Measurements from ENCODE around the gene MFGE8. TPM values are rescaled to one million over a fixed set of nuclear protein-coding genes. Genes with fewer than 3 reads are reported as not detected.

The MFGE8 gene
- total RNA-seq, 4 donors from 2014 or later = 239 to 437 (median 395) TPM

- no peaks in the 10 kb centered on the region for H3K9me3 ChIP-seq
- peak overlapping the region; percentile 70 to 92 (median 86) for H3K4me3 ChIP-seq
- DNase-seq = no peak
- H3K27me3 ChIP-seq = no peaks in the 10 kb centered on the region
- peaks cover 43 to 47% of the 10 kb centered on the region in 2 donors for H3K4me1 ChIP-seq
- in situ Hi-C loops (cut with MboI; ENCODE audit: low sequenced_read_pairs in 4 of 4) (loop anchor here in 2 of 4 donors (10.0 to 25.0 kb wide), 2 partner anchors 182 to 250 kb away; no protein-coding TSS in a partner anchor), intact Hi-C loops (cut with DNase I; ENCODE audit: low total_unique reads) (loop anchor here (5.0 to 10.0 kb wide), 4 partner anchors 175 to 1190 kb away; partner anchors contain the start of genes ABHD2, IDH2 and ZNF710)
- H3K36me3 ChIP-seq = peaks cover 0 to 36% of the 10 kb centered on the region in 2 donors
- H3K27ac ChIP-seq = peak overlapping the region; percentile 92 to 99 (median 97)
- TF ChIP-seq CTCF (IDR thresholded peaks at IDR 0.05 in 4 of 5, conservative IDR thresholded peaks at IDR 0.05 in 1 of 5) (no peak), POLR2A (IDR thresholded peaks at IDR 0.05) (no peak)
- peak; percentile 22 to 30 for ATAC-seq
Observed at GRCh38 chr15:88912500-88912921, 668 bp downstream of the MFGE8 start.

DNA sequence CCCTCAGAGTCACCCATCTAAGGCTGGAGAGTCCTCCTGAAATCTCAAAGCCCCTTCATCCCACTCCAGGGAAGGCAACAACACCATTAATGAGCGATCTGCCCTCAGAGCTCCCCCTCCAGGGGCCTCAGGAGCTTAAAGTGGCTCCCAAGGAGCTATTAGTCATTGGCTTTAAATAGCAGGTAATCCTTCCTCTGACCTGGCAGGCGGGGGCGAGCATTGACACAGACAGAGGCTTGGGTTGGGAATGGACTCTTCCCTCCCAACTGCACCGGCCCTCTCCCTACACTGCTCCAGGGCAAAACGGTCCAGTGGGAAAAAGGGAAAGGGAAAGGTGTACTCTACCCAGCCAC, 1.4 kb downstream of the MFGE8 start:
- Histone ChIP-seq H3K36me3 (peaks cover 0 to 44% of the 10 kb centered on the region in 2 donors), H3K4me1 (peaks cover 49 to 50% of the 10 kb centered on the region in 2 donors), H3K27ac (peak overlapping the region; percentile 92 to 99 (median 97)), H3K9me3 (no peaks in the 10 kb centered on the region), H3K4me3 (peak overlapping the region; percentile 70 to 92 (median 86)), H3K27me3 (no peaks in the 10 kb centered on the region)
- ATAC-seq = peak; percentile 77 to 78
- TF ChIP-seq POLR2A (IDR thresholded peaks at IDR 0.05) = peak; percentile 97 to 98
- TF ChIP-seq CTCF (IDR thresholded peaks at IDR 0.05 in 4 of 5, conservative IDR thresholded peaks at IDR 0.05 in 1 of 5) = peak in 2 of 5 experiments; percentile 15 to 26
- intact Hi-C loops (cut with DNase I; ENCODE audit: low total_unique reads) = loop anchor here (1.0 to 10.0 kb wide), 5 partner anchors 10 to 1191 kb away; partner anchors contain the start of genes ABHD2, IDH2 and ZNF710
- in situ Hi-C loops (cut with MboI; ENCODE audit: low sequenced_read_pairs in 4 of 4) = loop anchor here in 2 of 4 donors (10.0 to 25.0 kb wide), 2 partner anchors 183 to 251 kb away; no protein-coding TSS in a partner anchor
- peak; percentile 68 to 89 for DNase-seq

GRCh38 chr15:88909956-88910831, 3.0 kb downstream of the MFGE8 start:
- peak; percentile 48 to 81 for DNase-seq
- H3K4me3 ChIP-seq = peak overlapping the region; percentile 70 to 92 (median 86)

More at GRCh38 chr15:88909956-88910831, 3.0 kb downstream of the MFGE8 start:
- intact Hi-C loops (cut with DNase I; ENCODE audit: low total_unique reads) = loop anchor here (5.0 to 10.0 kb wide), 5 partner anchors 177 to 1192 kb away; partner anchors contain the start of genes ABHD2, IDH2, POLG and ZNF710
- H3K36me3 ChIP-seq = peaks cover 0 to 59% of the 10 kb centered on the region in 2 donors
- peaks cover 56 to 61% of the 10 kb centered on the region in 2 donors for H3K4me1 ChIP-seq
- in situ Hi-C loops (cut with MboI; ENCODE audit: low sequenced_read_pairs in 4 of 4) = loop anchor here (10.0 to 25.0 kb wide), 4 partner anchors 105 to 255 kb away; no protein-coding TSS in a partner anchor
- no peak for TF ChIP-seq CTCF (IDR thresholded peaks at IDR 0.05 in 4 of 5, conservative IDR thresholded peaks at IDR 0.05 in 1 of 5)
- TF ChIP-seq POLR2A (IDR thresholded peaks at IDR 0.05) = no peak
- H3K27ac ChIP-seq = peak overlapping the region; percentile 92 to 99 (median 97)
- H3K27me3 ChIP-seq = no peaks in the 10 kb centered on the region
- no peaks in the 10 kb centered on the region for H3K9me3 ChIP-seq
- peak in 1 of 2 donors; percentile 12 for ATAC-seq
